Duodenal mucosa (tissue), 2 donors: Measurements from ENCODE around the gene CASP14.
"Not testable (repeated sequence)": the region's sequence is repeated elsewhere in the genome, so short reads cannot be mapped to it uniquely, and the experiment has no call there.

Experiments
- H3K27ac ChIP-seq: one replicate; pipeline ENCODE4 v1.7.0; 2013; ENCODE audit warnings: low read depth, low read length
- H3K27me3 ChIP-seq, 2 donors: one replicate each; pipeline ENCODE4 v1.7.0; 2013; ENCODE audit warnings: low read length in 2 of 2, control low read depth in 1 of 2; ENCODE audit not compliant: insufficient read depth in 2 of 2, control insufficient read depth in 1 of 2
- H3K36me3 ChIP-seq, 2 donors: one replicate each; pipeline ENCODE4 v1.7.0; 2013; ENCODE audit warnings: low read length in 2 of 2, control low read depth in 1 of 2; ENCODE audit not compliant: insufficient read depth in 2 of 2, control insufficient read depth in 1 of 2
- H3K4me1 ChIP-seq, 2 donors: one replicate each; pipeline ENCODE4 v1.7.0; 2013; ENCODE audit warnings: low read length in 2 of 2, control low read depth in 1 of 2; ENCODE audit not compliant: insufficient read depth in 2 of 2, control insufficient read depth in 1 of 2
- H3K4me3 ChIP-seq, 2 donors: one replicate each; pipeline ENCODE4 v1.7.0; 2013; ENCODE audit warnings: low read length in 2 of 2, low read depth in 1 of 2
- H3K9ac ChIP-seq, 2 donors: one replicate each; pipeline ENCODE4 v1.7.0; 2013; ENCODE audit warnings: low read length in 2 of 2, low read depth in 1 of 2
- H3K9me3 ChIP-seq, 2 donors: one replicate each; pipeline ENCODE4 v1.7.0; 2013; ENCODE audit warnings: low read length in 2 of 2, control low read depth in 1 of 2; ENCODE audit not compliant: control insufficient read depth in 1 of 2

CASP14 gene

GRCh38 chr19:15070386-15070785, 21.1 kb downstream of the CASP14 start:
- not testable (repeated sequence) for H3K4me3 ChIP-seq, H3K36me3 ChIP-seq, H3K27me3 ChIP-seq, H3K27ac ChIP-seq, H3K9me3 ChIP-seq, H3K9ac ChIP-seq, H3K4me1 ChIP-seq

- Histone ChIP-seq H3K4me3 (no peak overlapping the region), H3K27me3 (no peaks in the 10 kb centered on the region), H3K4me1 (no peaks in the 10 kb centered on the region), H3K36me3 (no peaks in the 10 kb centered on the region), H3K27ac (no peak overlapping the region), H3K9me3 (no peaks in the 10 kb centered on the region), H3K9ac (no peak overlapping the region)
Observed at GRCh38 chr19:15072930-15073647, 23.8 kb downstream of the CASP14 start.

GRCh38 chr19:15074371-15074770, 25.1 kb downstream of the CASP14 start:
- Histone ChIP-seq H3K9me3 (no peaks in the 10 kb centered on the region), H3K4me3 (no peak overlapping the region), H3K27me3 (no peaks in the 10 kb centered on the region), H3K36me3 (no peaks in the 10 kb centered on the region), H3K4me1 (no peaks in the 10 kb centered on the region), H3K27ac (no peak overlapping the region), H3K9ac (no peak overlapping the region)

- no peak overlapping the region for H3K4me3 ChIP-seq
- H3K9ac ChIP-seq, result no peak overlapping the region
- no peaks in the 10 kb centered on the region for H3K27me3 ChIP-seq
- H3K36me3 ChIP-seq, result no peaks in the 10 kb centered on the region
- H3K9me3 ChIP-seq, result no peaks in the 10 kb centered on the region
- no peak overlapping the region for H3K27ac ChIP-seq
- H3K4me1 ChIP-seq, result no peaks in the 10 kb centered on the region
Observed at GRCh38 chr19:15075806-15076205, 26.5 kb downstream of the CASP14 start.

- not testable (repeated sequence) for H3K4me3 ChIP-seq, H3K36me3 ChIP-seq, H3K4me1 ChIP-seq, H3K27ac ChIP-seq, H3K9ac ChIP-seq, H3K27me3 ChIP-seq, H3K9me3 ChIP-seq
Observed at GRCh38 chr19:15080002-15080401, 30.7 kb downstream of the CASP14 start.

- Histone ChIP-seq H3K4me1 (no peaks in the 10 kb centered on the region), H3K4me3 (no peak within 1 kb of the TSS), H3K9ac (no peak within 1 kb of the TSS), H3K9me3 (no peaks in the 10 kb centered on the region), H3K36me3 (no peaks in the 10 kb centered on the region), H3K27me3 (peaks cover 0 to under 1% of the 10 kb centered on the region in 2 donors), H3K27ac (no peak within 1 kb of the TSS)
Observed at GRCh38 chr19:15081911-15082310, 32.6 kb downstream of the CASP14 start, which contains the start of gene OR1I1. Gene OR1I1, plus strand, starts transcription at chr19:15082211. Its CDS starts 4,855 bp downstream, at chr19:15087066.

GRCh38 chr19:15087182-15087581, 37.9 kb downstream of the CASP14 start:
- H3K4me3 ChIP-seq, result no peak overlapping the region
- H3K4me1 ChIP-seq, result peaks cover 3% of the 10 kb centered on the region in 2 donors
- no peaks in the 10 kb centered on the region for H3K9me3 ChIP-seq
- no peaks in the 10 kb centered on the region for H3K36me3 ChIP-seq
- H3K27ac ChIP-seq, result no peak overlapping the region
- H3K27me3 ChIP-seq, result peaks cover 0 to 2% of the 10 kb centered on the region in 2 donors
- H3K9ac ChIP-seq, result no peak overlapping the region

GRCh38 chr19:15091918-15092753, 42.9 kb downstream of the CASP14 start:
- Histone ChIP-seq H3K4me3 (no peak overlapping the region), H3K27me3 (no peaks in the 10 kb centered on the region), H3K4me1 (peaks cover 5 to 6% of the 10 kb centered on the region in 2 donors), H3K36me3 (no peaks in the 10 kb centered on the region), H3K27ac (no peak overlapping the region), H3K9me3 (no peaks in the 10 kb centered on the region), H3K9ac (no peak overlapping the region)

- Histone ChIP-seq H3K4me1 (peaks cover 5 to 6% of the 10 kb centered on the region in 2 donors), H3K27me3 (no peaks in the 10 kb centered on the region), H3K36me3 (no peaks in the 10 kb centered on the region), H3K4me3 (no peak overlapping the region), H3K27ac (no peak overlapping the region), H3K9ac (no peak overlapping the region), H3K9me3 (no peaks in the 10 kb centered on the region)
Observed at GRCh38 chr19:15093001-15093400, 43.7 kb downstream of the CASP14 start.

- H3K27me3 ChIP-seq, result no peaks in the 10 kb centered on the region
- no peaks in the 10 kb centered on the region for H3K9me3 ChIP-seq
- H3K4me3 ChIP-seq, result no peak overlapping the region
- no peak overlapping the region for H3K9ac ChIP-seq
- peaks cover 5 to 6% of the 10 kb centered on the region in 2 donors for H3K4me1 ChIP-seq
- H3K36me3 ChIP-seq, result no peaks in the 10 kb centered on the region
- no peak overlapping the region for H3K27ac ChIP-seq
Observed at GRCh38 chr19:15096223-15096622, 46.9 kb downstream of the CASP14 start.
